ENCODE results near the gene HYLS1.

Gene HYLS1

DNA sequence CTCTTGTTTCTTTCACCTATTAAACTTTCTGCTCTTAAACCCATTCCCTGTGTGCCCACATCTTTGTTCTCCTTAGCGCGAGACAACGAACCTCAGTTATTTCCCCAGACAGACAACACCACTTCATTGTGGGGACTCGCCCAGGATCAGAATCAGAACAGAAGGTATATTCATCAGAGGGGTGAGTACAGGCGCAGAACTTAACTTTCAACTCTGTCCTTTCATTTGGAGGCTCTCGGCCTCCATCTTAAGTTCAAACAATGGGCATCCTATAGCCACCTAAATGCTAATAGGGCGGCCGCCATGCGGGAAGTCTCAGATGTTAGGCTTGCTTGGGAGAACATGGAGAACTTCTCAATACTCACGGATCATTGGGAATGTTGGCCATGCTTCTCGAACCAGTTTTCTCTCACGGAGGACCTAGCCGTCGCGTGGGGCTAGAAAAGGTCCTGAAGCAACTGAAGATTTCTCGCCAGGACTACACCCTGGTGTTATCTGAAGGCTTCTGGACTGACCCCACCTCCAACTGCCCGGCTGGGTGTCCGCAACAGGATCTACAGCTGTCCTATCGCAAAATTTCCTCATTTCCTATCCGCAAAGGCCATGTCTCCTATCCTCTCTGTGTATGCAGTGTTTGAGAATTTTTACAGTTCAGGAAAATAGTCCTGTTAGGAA lies 13.4 kb upstream of the HYLS1 start:
- H3K27me3 ChIP-seq (ENCODE audit: control insufficient read depth, low read length) = peaks cover 12% of the 10 kb centered on the region
- H3K27ac ChIP-seq (ENCODE audit: low read depth, low read length) = no peak overlapping the region
- H3K79me2 ChIP-seq (ENCODE audit: control insufficient read depth, low read length) = no peaks in the 10 kb centered on the region
- no peaks in the 10 kb centered on the region for H4K20me1 ChIP-seq (ENCODE audit: control insufficient read depth, insufficient read depth, low read depth, low read length)
- TF ChIP-seq, protein P1, sequence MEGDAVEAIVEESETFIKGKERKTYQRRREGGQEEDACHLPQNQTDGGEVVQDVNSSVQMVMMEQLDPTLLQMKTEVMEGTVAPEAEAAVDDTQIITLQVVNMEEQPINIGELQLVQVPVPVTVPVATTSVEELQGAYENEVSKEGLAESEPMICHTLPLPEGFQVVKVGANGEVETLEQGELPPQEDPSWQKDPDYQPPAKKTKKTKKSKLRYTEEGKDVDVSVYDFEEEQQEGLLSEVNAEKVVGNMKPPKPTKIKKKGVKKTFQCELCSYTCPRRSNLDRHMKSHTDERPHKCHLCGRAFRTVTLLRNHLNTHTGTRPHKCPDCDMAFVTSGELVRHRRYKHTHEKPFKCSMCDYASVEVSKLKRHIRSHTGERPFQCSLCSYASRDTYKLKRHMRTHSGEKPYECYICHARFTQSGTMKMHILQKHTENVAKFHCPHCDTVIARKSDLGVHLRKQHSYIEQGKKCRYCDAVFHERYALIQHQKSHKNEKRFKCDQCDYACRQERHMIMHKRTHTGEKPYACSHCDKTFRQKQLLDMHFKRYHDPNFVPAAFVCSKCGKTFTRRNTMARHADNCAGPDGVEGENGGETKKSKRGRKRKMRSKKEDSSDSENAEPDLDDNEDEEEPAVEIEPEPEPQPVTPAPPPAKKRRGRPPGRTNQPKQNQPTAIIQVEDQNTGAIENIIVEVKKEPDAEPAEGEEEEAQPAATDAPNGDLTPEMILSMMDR (IDR thresholded peaks at IDR 0.05; ENCODE audit: low read depth, low read length, poor library complexity, severe bottlenecking) = no peak
- no peak for TF ChIP-seq EZH2phosphoT487 (IDR thresholded peaks at IDR 0.05; ENCODE audit: borderline replicate concordance, low read length)
- no peaks in the 10 kb centered on the region for H3K36me3 ChIP-seq (ENCODE audit: control insufficient read depth, low read length)
- H3K4me2 ChIP-seq (ENCODE audit: low read length) = no peak overlapping the region
- no peaks in the 10 kb centered on the region for H3K9me2 ChIP-seq (replicated peaks; ENCODE audit: control insufficient read depth, low read length)
- no peaks in the 10 kb centered on the region for H3K9me3 ChIP-seq (ENCODE audit: control insufficient read depth, insufficient read depth, low read length)
- H3F3A ChIP-seq (ENCODE audit: control insufficient read depth, insufficient read depth) = no peaks in the 10 kb centered on the region
- H3K4me3 ChIP-seq (ENCODE audit: low read length) = no peak overlapping the region
- H3K4me1 ChIP-seq (ENCODE audit: control insufficient read depth, low read length) = peaks cover 7% of the 10 kb centered on the region

DNA sequence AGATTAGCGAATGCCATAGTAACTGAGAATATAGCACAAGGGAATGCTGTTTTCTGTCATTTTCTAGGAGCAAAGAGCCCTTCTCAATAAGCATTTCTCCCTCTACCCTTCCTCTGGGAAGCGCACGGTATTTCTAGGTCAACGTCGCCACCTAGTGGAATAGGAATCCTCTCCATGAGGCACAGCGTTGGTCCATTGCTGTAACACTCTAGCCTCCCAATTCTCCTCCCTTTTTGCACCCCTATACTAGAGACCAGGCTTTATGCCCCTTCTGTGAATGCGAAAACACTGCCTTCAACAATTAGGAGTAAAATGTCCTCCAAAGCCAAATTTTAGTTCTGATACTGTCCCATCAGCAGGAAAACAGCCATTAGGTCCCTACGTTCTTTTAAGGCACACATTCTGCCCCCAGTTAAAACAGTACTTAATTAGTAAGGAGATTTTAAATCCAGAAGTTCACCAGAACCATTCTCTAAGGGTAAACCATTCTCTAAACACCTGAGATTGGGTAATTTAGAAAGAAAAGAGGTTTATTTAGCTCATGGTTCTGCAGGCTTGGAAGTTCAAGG lies 12.8 kb upstream of the HYLS1 start:
- H3K27ac ChIP-seq (ENCODE audit: low read depth, low read length) = no peak overlapping the region
- no peaks in the 10 kb centered on the region for H3K9me3 ChIP-seq (ENCODE audit: control insufficient read depth, insufficient read depth, low read length)
- H3F3A ChIP-seq (ENCODE audit: control insufficient read depth, insufficient read depth) = no peaks in the 10 kb centered on the region
- no peaks in the 10 kb centered on the region for H3K9me2 ChIP-seq (replicated peaks; ENCODE audit: control insufficient read depth, low read length)
- no peak overlapping the region for H3K4me2 ChIP-seq (ENCODE audit: low read length)
- no peaks in the 10 kb centered on the region for H4K20me1 ChIP-seq (ENCODE audit: control insufficient read depth, insufficient read depth, low read depth, low read length)
- peaks cover 18% of the 10 kb centered on the region for H3K27me3 ChIP-seq (ENCODE audit: control insufficient read depth, low read length)
- no peak for TF ChIP-seq EZH2phosphoT487 (IDR thresholded peaks at IDR 0.05; ENCODE audit: borderline replicate concordance, low read length)
- TF ChIP-seq, protein P1 (IDR thresholded peaks at IDR 0.05; ENCODE audit: low read depth, low read length, poor library complexity, severe bottlenecking) = peak; percentile 79
- no peaks in the 10 kb centered on the region for H3K79me2 ChIP-seq (ENCODE audit: control insufficient read depth, low read length)
- H3K4me1 ChIP-seq (ENCODE audit: control insufficient read depth, low read length) = peaks cover 7% of the 10 kb centered on the region
- H3K36me3 ChIP-seq (ENCODE audit: control insufficient read depth, low read length) = no peaks in the 10 kb centered on the region
- H3K4me3 ChIP-seq (ENCODE audit: low read length) = no peak overlapping the region

DNA sequence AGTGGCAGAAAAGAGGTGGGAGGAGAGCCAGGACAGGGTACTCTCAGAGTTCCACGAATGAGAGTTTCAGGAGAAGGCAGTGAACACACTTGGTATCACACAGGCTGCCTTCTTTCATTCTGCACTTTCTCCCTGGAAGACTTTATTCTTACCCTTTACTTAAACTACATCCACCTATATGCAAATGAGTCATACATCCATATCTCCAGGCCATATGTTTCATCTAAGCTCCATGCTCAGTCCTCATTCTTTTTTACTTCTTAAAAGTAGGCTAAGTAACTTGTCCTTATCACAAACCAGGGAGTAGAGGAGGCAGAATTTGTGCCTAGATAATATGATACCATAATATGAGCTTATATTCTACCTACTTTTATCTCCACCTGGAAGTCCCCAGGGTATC lies 6.2 kb upstream of the HYLS1 start:
- H4K20me1 ChIP-seq (ENCODE audit: control insufficient read depth, insufficient read depth, low read depth, low read length) = no peaks in the 10 kb centered on the region
- H3K27ac ChIP-seq (ENCODE audit: low read depth, low read length) = no peak overlapping the region
- H3F3A ChIP-seq (ENCODE audit: control insufficient read depth, insufficient read depth) = peaks cover 2% of the 10 kb centered on the region
- peaks cover 36% of the 10 kb centered on the region for H3K27me3 ChIP-seq (ENCODE audit: control insufficient read depth, low read length)
- no peak overlapping the region for H3K4me2 ChIP-seq (ENCODE audit: low read length)
- H3K79me2 ChIP-seq (ENCODE audit: control insufficient read depth, low read length) = no peaks in the 10 kb centered on the region
- no peak overlapping the region for H3K4me3 ChIP-seq (ENCODE audit: low read length)
- no peaks in the 10 kb centered on the region for H3K36me3 ChIP-seq (ENCODE audit: control insufficient read depth, low read length)
- H3K9me3 ChIP-seq (ENCODE audit: control insufficient read depth, insufficient read depth, low read length) = no peaks in the 10 kb centered on the region
- TF ChIP-seq, protein P1 (IDR thresholded peaks at IDR 0.05; ENCODE audit: low read depth, low read length, poor library complexity, severe bottlenecking) = no peak
- TF ChIP-seq EZH2phosphoT487 (IDR thresholded peaks at IDR 0.05; ENCODE audit: borderline replicate concordance, low read length) = no peak
- H3K9me2 ChIP-seq (replicated peaks; ENCODE audit: control insufficient read depth, low read length) = no peaks in the 10 kb centered on the region
- no peaks in the 10 kb centered on the region for H3K4me1 ChIP-seq (ENCODE audit: control insufficient read depth, low read length)

Measured in DOHH2 (cell line).